GM12878 (cell line): ENCODE results near the gene TCF15. TPM values are rescaled to one million over a fixed set of nuclear protein-coding genes. Genes with fewer than 3 reads are reported as not detected.

Experiments used
- ATAC-seq: fragments of 200-7000 bp; cut with Tn5 transposase; 3 replicates; pipeline ENCODE4 v1.9.1; 2020; ENCODE audit warnings: mild to moderate bottlenecking, moderate library complexity
- BruUV-seq: library from RNA; stranded (reverse); fragments of 400-500 nt; replicated peaks from 2 replicates; lab custom pipeline; 2021; lab: Mats Ljungman, UMichigan
- CTCF ChIA-PET: fragments of 300-600 bp; sonication (Branson Sonifier 250); formaldehyde crosslinking; extraction: SDS; loops from one replicate; lab custom pipeline; 2021; ENCODE audit warnings: inconsistent platforms; lab: Yijun Ruan, JAX
- POLR2A ChIA-PET: fragments of 350-600 bp; formaldehyde crosslinking; extraction: SDS; loops from one replicate; lab custom pipeline; 2021; ENCODE audit warnings: inconsistent platforms; lab: Charles Lee
- RAD21 ChIA-PET: fragments of 300-600 bp; sonication (Branson Sonifier 250); formaldehyde crosslinking; loops from one replicate; lab custom pipeline; 2023; ENCODE audit warnings: antibody characterized with exemption; ENCODE audit not compliant: unreplicated experiment; lab: Charles Lee
- SMC1A ChIA-PET: fragments of 300-600 bp; sonication (Branson Sonifier 250); formaldehyde crosslinking; loops from one replicate; lab custom pipeline; 2023; ENCODE audit not compliant: unreplicated experiment, uncharacterized antibody; lab: Charles Lee
- DNase-seq: peaks from one replicate; pipeline ENCODE4 v3.0.0-alpha.2; 2011; ENCODE audit warnings: low read depth, low spot score
- FAIRE-seq: peaks from 3 replicates; lab custom pipeline; 2011; peaks lifted over from hg19 to GRCh38; lab: Jason Lieb, UNC
- H2AFZ ChIP-seq: 2 replicates; pipeline ENCODE4 v1.6.0; 2011; ENCODE audit warnings: low read depth, low read length, control low read depth; ENCODE audit not compliant: control insufficient read depth
- H3K27ac ChIP-seq: 2 replicates; pipeline ENCODE4 v1.5.1; 2011; ENCODE audit warnings: control low read depth; ENCODE audit not compliant: control insufficient read depth, insufficient read depth
- H3K27me3 ChIP-seq, 2 experiments: replicated peaks in 1 of 2; 2 replicates each; pipeline versions ENCODE4 v1.6.0 to v1.6.1; 2011; ENCODE audit warnings: low read length in 1 of 2; ENCODE audit not compliant: control insufficient read depth in 2 of 2, insufficient read depth in 2 of 2
- H3K36me3 ChIP-seq, 2 experiments: 2 replicates each; pipeline ENCODE4 v1.5.1; 2011; ENCODE audit warnings: low read length in 1 of 2; ENCODE audit not compliant: control insufficient read depth in 2 of 2, insufficient read depth in 2 of 2
- H3K4me1 ChIP-seq: 2 replicates; pipeline ENCODE4 v1.6.1; 2011; ENCODE audit warnings: mild to moderate bottlenecking, low read length, moderate library complexity, mixed read lengths; ENCODE audit not compliant: control insufficient read depth, insufficient read depth
- H3K4me2 ChIP-seq: 2 replicates; pipeline ENCODE4 v1.6.0; 2011; ENCODE audit warnings: control low read depth; ENCODE audit not compliant: control insufficient read depth, insufficient read depth
- H3K4me3 ChIP-seq: fragments of 200-600 bp; sonication (generic); 2 replicates; pipeline ENCODE4 v1.5.1; 2016
- H3K79me2 ChIP-seq: 2 replicates; pipeline ENCODE4 v1.6.0; 2011; ENCODE audit warnings: low read length; ENCODE audit not compliant: control insufficient read depth, insufficient read depth
- H3K9ac ChIP-seq: 2 replicates; pipeline ENCODE4 v1.8.0; 2011; ENCODE audit warnings: low read length, control low read depth, mixed read lengths; ENCODE audit not compliant: control insufficient read depth, insufficient read depth
- H3K9me3 ChIP-seq: replicated peaks from 3 replicates; pipeline ENCODE4 v1.5.1; 2011; ENCODE audit warnings: mild to moderate bottlenecking, low read length; ENCODE audit not compliant: control insufficient read depth, insufficient read depth
- H4K20me1 ChIP-seq: 2 replicates; pipeline ENCODE4 v1.6.0; 2011; ENCODE audit not compliant: control insufficient read depth, insufficient read depth
- BCLAF1 ChIP-seq: fragments of 450-650 bp; IDR thresholded peaks from 2 replicates; pipeline ENCODE4 v1.6.1; 2017; ENCODE audit warnings: antibody characterized with exemption, mild to moderate bottlenecking, moderate library complexity
- CBFB ChIP-seq: IDR thresholded peaks from 2 replicates; pipeline ENCODE4 v1.6.1; 2016; ENCODE audit warnings: antibody characterized with exemption, low read depth
- CEBPB ChIP-seq, 2 experiments: fragments of 150-350 bp in 1 of 2; IDR thresholded peaks; 2 replicates each; pipeline ENCODE4 v1.6.1; 2012 to 2014; ENCODE audit warnings: low read depth in 2 of 2, low read length in 2 of 2, borderline replicate concordance in 1 of 2, inconsistent platforms in 1 of 2
- CREM ChIP-seq: IDR thresholded peaks from 2 replicates; pipeline ENCODE4 v1.6.1; 2014; ENCODE audit warnings: antibody characterized with exemption, low read depth
- CUX1 ChIP-seq: IDR thresholded peaks from 2 replicates; pipeline ENCODE4 v1.6.1; 2012; ENCODE audit warnings: improper control_type of control experiment, low read depth, low read length; ENCODE audit not compliant: insufficient replicate concordance
- E4F1 ChIP-seq: fragments of 450-650 bp; IDR thresholded peaks from 2 replicates; pipeline ENCODE4 v1.6.1; 2018; ENCODE audit warnings: borderline replicate concordance, mild to moderate bottlenecking; ENCODE audit not compliant: partially characterized antibody
- GABPA ChIP-seq: IDR thresholded peaks from 2 replicates; pipeline ENCODE4 v1.6.1; 2014; ENCODE audit warnings: antibody characterized with exemption, low read depth, mild to moderate bottlenecking, inconsistent platforms
- IKZF2 ChIP-seq, 2 experiments: fragments of 450-650 bp; IDR thresholded peaks; 2 replicates each; pipeline ENCODE4 v1.6.1; 2017; ENCODE audit warnings: mild to moderate bottlenecking in 2 of 2, moderate library complexity in 2 of 2
- MTA3 ChIP-seq: IDR thresholded peaks from 2 replicates; pipeline ENCODE4 v1.6.1; 2012; ENCODE audit warnings: low read length, inconsistent platforms, borderline replicate concordance
- POLR2A ChIP-seq: IDR thresholded peaks from 2 replicates; pipeline ENCODE4 v1.6.1; 2011; ENCODE audit warnings: low read depth, mild to moderate bottlenecking, low read length
- SRF ChIP-seq, 2 experiments: IDR thresholded peaks; 2 replicates each; pipeline ENCODE4 v1.6.1; 2011; ENCODE audit warnings: low read depth in 2 of 2, low read length in 2 of 2, mild to moderate bottlenecking in 1 of 2, moderate library complexity in 1 of 2
- TCF12 ChIP-seq: IDR thresholded peaks from 2 replicates; pipeline ENCODE4 v1.6.1; 2011; ENCODE audit warnings: low read depth, mild to moderate bottlenecking, low read length
- TCF3 ChIP-seq: IDR thresholded peaks from 2 replicates; pipeline ENCODE4 v1.6.1; 2012; ENCODE audit warnings: low read depth, mild to moderate bottlenecking, low read length, borderline replicate concordance; ENCODE audit not compliant: insufficient read depth
- ZSCAN29 ChIP-seq: fragments of 450-650 bp; IDR thresholded peaks from 2 replicates; pipeline ENCODE4 v1.6.1; 2017; ENCODE audit warnings: mild to moderate bottlenecking, moderate library complexity
- WGBS: methylation state at CpG from one replicate; pipeline ENCODE4 v1.1.6; 2016; ENCODE audit warnings: low lambda C conversion rate; ENCODE audit not compliant: insufficient replicate concordance, insufficient coverage; ENCODE audit errors: missing lambda C conversion rate; 5-methylcytosine and 5-hydroxymethylcytosine counted together
- in situ Hi-C: fragments of 300-500 bp; cut with MboI; formaldehyde crosslinking; loops from 9 replicates; pipeline ENCODE4 v1.14.3; 2018; ENCODE audit warnings: mixed read lengths
- intact Hi-C: fragments of 100-400 bp; cut with micrococcal nuclease; formaldehyde crosslinking; loops from one replicate; pipeline ENCODE4 v1.14.2; 2022; ENCODE audit not compliant: unreplicated experiment
- polyA plus RNA-seq, 11 experiments: library from polyadenylated mRNA; depleted of rRNA in 4 of 11; unstranded in 6 of 11; stranded (reverse) in 5 of 11; fragments of >200 nt; fragmentation: Nextera tagmentation in 4 of 11; fragmentation: Illumina TruSeq in 1 of 11; extraction: Ambion mirVana in 4 of 11; extraction: Trizol in 1 of 11; gene quantifications; 1 replicate in 1 of 11; 2 replicates in 10 of 11; pipeline versions ENCODE4 v1.2.1 to v1.2.3, GENCODE V29; 2011 to 2016; ENCODE audit warnings: inconsistent platforms in 2 of 11, missing spikeins in 2 of 11, low read depth in 1 of 11
- total RNA-seq, 4 experiments: library from RNA; depleted of rRNA in 3 of 4; stranded (reverse); fragments of >200 nt in 3 of 4; fragmentation: Illumina TruSeq in 1 of 4; extraction: Trizol in 1 of 4; gene quantifications; 2 replicates each; pipeline versions ENCODE4 v1.2.1 to v1.2.3, GENCODE V29; 2013 to 2021

Gene TCF15
- total and polyA plus RNA-seq, 10 of the 15 experiments (the other 5 are each of a cell fraction or from before 2014, with no cell fraction given) = 0.08 TPM; not detected in 9

GRCh38 chr20:642398-643174 is 32.5 kb upstream of the TCF15 start:
- BruUV-seq = no TSS peak
- TF ChIP-seq TCF3 (no peak), IKZF2 (IDR thresholded peaks at IDR 0.05) (no peak), CEBPB (IDR thresholded peaks at IDR 0.05; ENCODE audit: borderline replicate concordance in 1 of 2, low read depth in 2 of 2, low read length in 2 of 2) (no peak), SRF (IDR thresholded peaks at IDR 0.05; ENCODE audit: low read depth in 2 of 2, low read length in 2 of 2) (no peak), CUX1 (no peak), MTA3 (no peak), E4F1 (no peak), GABPA (no peak), ZSCAN29 (no peak), TCF12 (no peak), POLR2A (no peak), CREM (no peak), BCLAF1 (no peak), CBFB (no peak)

More at GRCh38 chr20:642398-643174, 32.5 kb upstream of the TCF15 start:
- ChIA-PET CTCF (interaction anchor here (7.5 kb wide), 1 partner anchor 81 kb away, joined by 190 read pairs; no protein-coding TSS in a partner anchor), SMC1A (no interaction called here), RAD21 (no interaction called here), POLR2A (no interaction called here)
- FAIRE-seq = no peak
- in situ Hi-C loops = no loop called here
- Histone ChIP-seq H3K27me3 (no peaks in the 10 kb centered on the region; a peak in 1 of 4 replicates), H4K20me1 (no peaks in the 10 kb centered on the region), H2AFZ (no peak overlapping the region), H3K9me3 (no peaks in the 10 kb centered on the region), H3K27ac (no peak overlapping the region), H3K36me3 (no peaks in the 10 kb centered on the region; a peak in 2 of 4 replicates), H3K79me2 (no peaks in the 10 kb centered on the region), H3K4me1 (no peaks in the 10 kb centered on the region), H3K9ac (no peak overlapping the region), H3K4me3 (no peak overlapping the region), H3K4me2 (no peak overlapping the region)
- no peak for DNase-seq
- 19% methylated on average over 29 of the region's 57 CpGs for WGBS
- no peak for ATAC-seq
- intact Hi-C loops = no loop called here
